ENCODE data around the gene ELAVL2.

Gene ELAVL2

DNA sequence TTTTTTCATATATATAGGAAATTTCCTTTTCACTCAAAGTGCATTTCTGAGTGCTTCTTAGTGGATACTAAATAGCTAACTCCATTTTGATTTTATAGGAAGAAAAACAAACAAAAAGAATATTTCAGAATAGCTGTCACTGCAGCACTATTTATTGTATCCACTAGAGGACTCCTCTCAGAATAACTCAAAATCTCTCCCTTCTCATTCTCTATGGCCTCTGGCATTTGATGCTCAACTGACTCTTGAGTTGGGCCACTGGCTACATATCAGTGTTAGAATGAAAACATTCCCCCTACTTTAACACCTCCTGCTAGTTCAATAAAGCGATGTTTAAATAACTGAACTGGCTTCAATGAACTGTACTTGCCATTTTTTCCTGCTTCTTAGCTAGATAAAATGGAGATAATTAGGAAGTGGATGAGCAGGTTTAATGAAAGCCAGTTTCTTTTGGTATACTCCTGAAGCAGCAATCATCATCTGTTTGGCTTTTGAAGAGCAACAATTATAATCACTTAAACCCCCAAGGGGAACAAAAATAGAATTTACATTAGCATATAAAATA lies 16.6 kb upstream of the ELAVL2 start:
- no peak overlapping the region for H3K4me3 ChIP-seq (ENCODE audit: low read depth, low read length)
- TF ChIP-seq, protein P1, sequence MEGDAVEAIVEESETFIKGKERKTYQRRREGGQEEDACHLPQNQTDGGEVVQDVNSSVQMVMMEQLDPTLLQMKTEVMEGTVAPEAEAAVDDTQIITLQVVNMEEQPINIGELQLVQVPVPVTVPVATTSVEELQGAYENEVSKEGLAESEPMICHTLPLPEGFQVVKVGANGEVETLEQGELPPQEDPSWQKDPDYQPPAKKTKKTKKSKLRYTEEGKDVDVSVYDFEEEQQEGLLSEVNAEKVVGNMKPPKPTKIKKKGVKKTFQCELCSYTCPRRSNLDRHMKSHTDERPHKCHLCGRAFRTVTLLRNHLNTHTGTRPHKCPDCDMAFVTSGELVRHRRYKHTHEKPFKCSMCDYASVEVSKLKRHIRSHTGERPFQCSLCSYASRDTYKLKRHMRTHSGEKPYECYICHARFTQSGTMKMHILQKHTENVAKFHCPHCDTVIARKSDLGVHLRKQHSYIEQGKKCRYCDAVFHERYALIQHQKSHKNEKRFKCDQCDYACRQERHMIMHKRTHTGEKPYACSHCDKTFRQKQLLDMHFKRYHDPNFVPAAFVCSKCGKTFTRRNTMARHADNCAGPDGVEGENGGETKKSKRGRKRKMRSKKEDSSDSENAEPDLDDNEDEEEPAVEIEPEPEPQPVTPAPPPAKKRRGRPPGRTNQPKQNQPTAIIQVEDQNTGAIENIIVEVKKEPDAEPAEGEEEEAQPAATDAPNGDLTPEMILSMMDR (IDR thresholded peaks at IDR 0.05; ENCODE audit: borderline replicate concordance, insufficient read depth, low read depth, low read length) = no peak

DNA sequence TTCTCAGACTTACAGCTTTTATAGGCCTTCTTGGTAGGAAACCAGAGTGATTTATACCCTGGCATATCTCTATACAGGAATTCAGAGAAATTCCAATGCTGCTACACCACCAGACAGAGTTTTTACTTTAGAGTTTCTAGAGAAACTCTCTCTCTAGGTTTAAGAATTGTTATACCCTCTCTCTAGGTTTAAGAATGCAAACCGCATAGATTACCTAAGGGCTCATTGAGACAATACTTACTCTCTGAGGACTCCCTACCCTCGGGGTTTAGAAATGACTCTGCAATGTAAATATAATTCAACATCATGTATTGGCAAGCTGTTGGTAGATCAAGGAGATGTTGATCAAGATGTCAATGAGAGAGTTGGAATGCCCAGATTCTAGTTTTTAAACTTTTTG lies 15.3 kb upstream of the ELAVL2 start:
- TF ChIP-seq, protein P1 (IDR thresholded peaks at IDR 0.05; ENCODE audit: borderline replicate concordance, insufficient read depth, low read depth, low read length) = no peak

DNA sequence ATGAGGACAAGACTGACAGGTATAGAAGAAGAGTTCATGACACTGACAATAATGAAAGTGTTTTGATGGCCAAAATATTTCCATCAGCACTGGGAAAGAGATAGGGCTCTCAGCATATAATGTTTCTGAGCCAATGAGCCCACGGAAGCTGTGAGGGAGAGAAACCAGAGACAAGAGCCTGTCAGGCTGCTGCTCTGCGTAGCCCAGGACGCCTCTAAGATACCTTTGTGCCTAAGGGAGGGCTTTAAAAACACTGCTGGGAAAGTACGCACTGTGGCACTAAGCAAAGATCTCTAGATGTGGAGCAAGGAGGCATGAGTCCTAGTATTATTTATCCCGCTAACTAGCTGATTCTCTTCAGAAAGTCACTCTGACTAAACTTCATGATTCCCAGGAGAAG lies 11.0 kb upstream of the ELAVL2 start:
- H3K4me3 ChIP-seq (ENCODE audit: low read depth, low read length) = no peak overlapping the region
- TF ChIP-seq, protein P1 (IDR thresholded peaks at IDR 0.05; ENCODE audit: borderline replicate concordance, insufficient read depth, low read depth, low read length) = no peak

More for the DNA sequence above, 15.3 kb upstream of the ELAVL2 start:
- no peak overlapping the region for H3K4me3 ChIP-seq (ENCODE audit: low read depth, low read length)

DNA sequence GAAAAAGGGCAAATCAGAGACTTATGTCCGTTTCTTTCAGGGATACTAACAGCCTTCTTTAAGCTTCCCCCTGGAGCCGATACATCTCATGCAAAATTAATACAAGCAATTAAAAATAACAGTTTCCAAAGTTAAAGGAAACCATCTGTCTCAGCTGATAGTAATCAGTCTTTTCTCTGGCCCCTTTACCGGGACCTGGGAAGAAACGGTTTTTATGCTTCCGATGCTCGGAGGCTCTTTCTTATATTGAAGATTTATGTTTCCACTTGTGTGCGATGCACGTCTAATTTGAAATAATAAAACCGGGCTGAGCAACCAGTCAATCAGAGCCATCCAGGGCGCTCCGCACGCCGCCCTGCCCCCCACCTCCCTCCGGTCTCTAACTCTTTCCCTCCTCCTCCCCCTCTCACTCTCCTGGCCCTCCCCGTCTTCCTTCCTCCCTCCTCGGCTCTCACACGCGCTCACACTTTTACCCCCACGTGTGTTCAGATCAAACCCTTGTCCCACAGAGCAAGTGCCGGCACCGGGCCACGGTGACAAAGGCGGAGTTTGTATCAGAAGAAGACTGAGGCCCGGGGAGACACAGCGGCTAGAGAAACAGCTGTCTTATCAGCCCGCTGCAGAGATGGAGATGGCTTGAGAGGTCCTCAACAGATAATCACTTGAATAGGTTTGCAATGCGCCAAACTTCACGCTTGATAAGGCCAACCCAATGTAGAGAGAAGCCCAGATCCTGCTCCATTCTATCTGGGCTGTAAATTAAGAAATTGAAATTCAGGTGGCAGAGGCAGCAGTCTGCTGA lies 5.1 kb upstream of the ELAVL2 start:
- H3K4me3 ChIP-seq (ENCODE audit: low read depth, low read length) = no peak overlapping the region
- TF ChIP-seq, protein P1 (IDR thresholded peaks at IDR 0.05; ENCODE audit: borderline replicate concordance, insufficient read depth, low read depth, low read length) = no peak

DNA sequence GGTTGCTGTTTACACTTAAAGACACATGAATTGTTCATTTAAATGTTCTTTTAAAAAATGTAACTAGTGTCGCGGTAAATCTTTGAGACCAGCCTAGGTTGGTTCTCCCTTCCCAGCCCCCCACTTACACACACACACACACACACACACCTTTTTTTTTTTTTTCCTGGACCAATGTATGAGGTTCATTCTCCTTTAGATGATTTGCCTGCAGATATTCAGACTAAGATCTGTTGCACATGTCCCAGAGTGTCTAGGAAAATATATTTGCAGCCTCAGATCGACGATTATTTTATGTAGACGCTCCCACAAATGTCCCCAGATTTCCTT lies 4.4 kb upstream of the ELAVL2 start:
- H3K4me3 ChIP-seq (ENCODE audit: low read depth, low read length) = no peak overlapping the region
- TF ChIP-seq, protein P1 (IDR thresholded peaks at IDR 0.05; ENCODE audit: borderline replicate concordance, insufficient read depth, low read depth, low read length) = no peak

DNA sequence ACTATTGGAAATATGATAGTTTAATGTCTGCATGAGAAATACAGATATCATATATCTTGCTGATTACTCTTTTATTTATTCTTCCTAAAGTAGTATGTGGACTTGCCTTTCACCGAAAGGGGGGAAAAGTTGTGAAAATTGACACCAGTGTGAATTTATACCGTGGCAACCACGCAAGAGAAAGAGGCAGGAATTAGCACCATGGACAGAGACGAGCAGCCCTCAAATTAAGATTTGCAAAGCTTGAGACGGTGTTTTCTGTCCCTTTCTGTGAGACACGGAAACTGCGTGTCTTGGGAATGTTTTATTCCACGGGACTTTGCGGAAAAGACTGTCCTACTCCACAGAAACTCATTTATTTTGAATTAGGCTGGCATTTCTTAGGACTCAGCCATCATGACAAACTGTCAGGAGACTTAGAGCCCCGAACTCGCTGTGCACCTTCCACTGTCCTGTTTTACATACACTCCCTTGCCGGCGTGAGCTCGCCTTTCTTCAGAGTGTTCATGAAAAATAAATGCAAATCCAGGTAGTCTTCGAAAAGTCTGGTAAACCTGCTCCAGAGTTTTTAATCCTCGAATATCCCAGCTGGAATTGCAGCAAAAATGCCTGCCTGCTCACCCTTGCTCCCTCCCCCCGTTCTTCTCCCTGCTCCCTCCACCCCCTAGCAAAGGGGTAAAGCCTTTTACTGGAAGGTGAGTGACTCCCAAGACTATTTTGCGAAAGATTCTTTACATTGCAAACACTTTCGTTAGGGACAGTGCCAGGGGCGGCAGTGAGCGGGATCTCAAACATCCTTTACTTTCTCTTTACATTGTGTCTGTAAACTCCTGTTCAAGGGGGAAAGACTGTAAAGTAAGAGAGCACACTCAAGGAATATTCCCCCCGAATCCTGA lies 3.8 kb upstream of the ELAVL2 start:
- TF ChIP-seq, protein P1 (IDR thresholded peaks at IDR 0.05; ENCODE audit: borderline replicate concordance, insufficient read depth, low read depth, low read length) = no peak
- H3K4me3 ChIP-seq (ENCODE audit: low read depth, low read length) = no peak overlapping the region

Data from GM12875 (cell line).